Skin epidermis (tissue), 12 donors: ENCODE results near the gene TTC3.
"Not testable (repeated sequence)": the region's sequence is repeated elsewhere in the genome, so short reads cannot be mapped to it uniquely, and the experiment has no call there.

ENCODE experiments used
- H3K27ac ChIP-seq, 21 experiments: fragments of 200-600 bp; sonication (generic) in 11 of 21; one replicate each; pipeline ENCODE4 v1.5.0; 2020; ENCODE audit warnings: mild to moderate bottlenecking in 3 of 21, inconsistent platforms in 2 of 21, moderate library complexity in 2 of 21
- H3K4me3 ChIP-seq, 7 experiments: fragments of 200-600 bp; sonication (generic) in 2 of 7; one replicate each; pipeline ENCODE4 v1.5.0; 2020; ENCODE audit warnings: inconsistent platforms in 2 of 7, mild to moderate bottlenecking in 2 of 7, moderate library complexity in 1 of 7

TTC3 gene

DNA sequence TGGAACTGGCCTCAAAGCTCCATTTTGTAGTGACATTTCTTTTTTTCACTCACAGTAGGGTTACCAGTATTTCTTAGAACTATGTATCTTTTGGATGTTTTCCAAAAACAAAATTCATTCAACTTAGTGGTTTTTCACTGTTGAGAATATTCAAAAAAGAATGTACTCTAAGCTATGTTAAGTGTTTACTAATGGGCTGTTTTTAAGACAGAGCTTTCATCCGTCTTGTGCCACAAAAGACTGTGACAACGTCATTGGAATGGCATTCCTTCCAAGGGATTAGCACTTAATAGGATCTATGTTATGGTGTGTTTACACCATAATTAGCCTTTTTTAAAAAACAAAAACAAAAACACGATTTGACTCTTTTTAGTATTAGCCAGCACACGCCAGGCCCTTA lies 66.8 kb downstream of the TTC3 start:
- Histone ChIP-seq H3K4me3 (no peak overlapping the region), H3K27ac (no peak overlapping the region)

DNA sequence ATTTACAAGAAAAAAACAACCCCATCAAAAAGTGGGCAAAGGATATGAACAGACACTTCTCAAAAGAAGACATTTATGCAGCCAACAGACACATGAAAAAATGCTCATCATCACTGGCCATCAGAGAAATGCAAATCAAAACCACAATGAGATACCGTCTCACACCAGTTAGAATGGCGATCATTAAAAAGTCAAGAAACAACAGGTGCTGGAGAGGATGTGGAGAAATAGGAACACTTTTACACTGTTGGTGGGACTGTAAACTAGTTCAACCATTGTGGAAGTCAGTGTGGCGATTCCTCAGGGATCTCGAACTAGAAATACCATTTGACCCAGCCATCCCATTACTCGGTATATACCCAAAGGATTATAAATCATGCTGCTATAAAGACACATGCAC lies 70.3 kb downstream of the TTC3 start:
- not testable (repeated sequence) for H3K4me3 ChIP-seq, H3K27ac ChIP-seq

GRCh38 chr21:37145635-37146111 lies 72.6 kb downstream of the TTC3 start:
- Histone ChIP-seq H3K27ac (no peak overlapping the region), H3K4me3 (no peak overlapping the region)

DNA sequence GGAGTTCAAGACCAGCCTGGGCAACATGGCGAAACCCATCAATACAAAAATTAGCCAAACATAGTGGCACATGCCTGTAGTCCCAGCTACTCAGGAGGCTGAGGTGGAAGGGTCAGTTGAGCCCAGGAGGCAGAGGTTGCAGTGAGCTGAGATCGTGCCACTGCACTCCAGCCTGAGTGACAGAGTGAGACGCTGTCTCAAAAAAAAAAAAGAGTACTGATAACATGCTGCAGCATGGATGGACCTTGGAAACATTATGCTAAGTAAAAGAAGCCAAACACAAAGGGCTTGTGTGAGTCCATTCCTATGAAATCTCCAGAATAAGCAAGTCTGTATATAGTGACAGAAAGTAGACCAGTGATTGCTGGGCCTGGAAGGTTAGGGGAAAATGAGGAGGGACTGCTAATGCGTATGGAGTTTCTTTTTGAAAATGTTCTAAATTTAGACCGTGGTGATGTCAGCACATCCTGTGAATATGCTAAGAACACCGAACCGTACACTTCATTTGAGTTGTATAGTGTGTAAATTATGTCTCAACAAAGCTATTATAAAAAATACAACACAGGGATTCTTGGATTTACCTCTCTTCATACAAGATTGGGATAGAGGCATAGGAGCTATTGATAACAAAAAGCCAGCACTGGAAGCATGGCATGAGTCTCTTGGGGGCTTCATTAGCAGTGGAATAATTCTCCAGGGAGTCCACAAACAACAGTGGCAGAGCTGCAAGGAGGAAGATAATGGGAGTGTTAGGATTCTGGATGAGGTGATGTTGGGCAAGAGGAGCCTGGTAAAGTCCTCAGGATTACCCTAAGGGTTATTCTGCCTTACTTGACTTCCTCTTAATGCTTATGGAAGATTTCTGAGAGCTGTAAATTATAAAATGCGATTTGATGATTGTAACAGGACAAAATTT lies 73.5 kb downstream of the TTC3 start:
- Histone ChIP-seq H3K4me3 (no peak overlapping the region), H3K27ac (peak overlapping the region in 1 of 21 experiments; percentile 13)

DNA sequence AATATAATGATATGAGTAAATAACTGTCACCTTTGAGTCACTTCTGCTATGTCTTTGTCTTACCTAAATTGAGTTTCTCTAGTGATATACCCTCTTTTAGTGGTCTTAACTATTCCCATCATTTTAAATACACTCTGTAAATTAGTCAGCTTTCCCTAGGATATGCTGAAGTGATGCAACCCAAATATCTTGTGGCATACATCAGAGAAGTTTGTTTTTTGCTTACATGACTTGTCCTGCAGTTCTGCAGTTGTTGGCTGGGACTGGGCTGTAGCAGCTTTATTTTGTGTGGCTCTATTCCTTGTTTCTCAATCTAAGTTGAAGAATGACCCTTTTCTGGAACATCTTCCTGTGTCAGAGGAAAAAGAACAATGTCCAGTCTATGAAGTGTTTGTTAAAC lies 76.4 kb downstream of the TTC3 start:
- no peak overlapping the region for H3K27ac ChIP-seq
- H3K4me3 ChIP-seq = no peak overlapping the region

- no peak overlapping the region for H3K4me3 ChIP-seq
- H3K27ac ChIP-seq = no peak overlapping the region
Observed at GRCh38 chr21:37153196-37153934, 80.3 kb downstream of the TTC3 start.

DNA sequence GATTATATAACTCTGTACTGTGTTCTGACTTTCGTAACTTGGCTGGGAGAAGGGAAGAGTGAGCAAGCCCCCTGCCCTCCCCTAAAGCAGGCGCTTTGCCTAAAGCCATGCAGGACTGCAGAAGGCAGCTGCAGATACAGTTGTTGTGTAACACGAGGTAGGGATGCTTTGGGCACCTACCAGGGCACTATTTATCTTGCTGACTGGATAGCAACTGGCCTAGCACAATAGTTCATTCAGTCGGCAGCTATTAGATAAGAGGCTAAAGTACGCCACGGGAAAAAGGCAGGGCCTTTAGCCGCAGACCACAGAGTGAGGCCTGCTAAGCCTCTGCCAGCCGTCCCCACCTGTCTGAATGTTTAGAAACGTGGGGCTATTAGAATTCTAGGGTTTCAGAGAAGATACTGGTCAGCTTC lies 80.9 kb downstream of the TTC3 start:
- Histone ChIP-seq H3K27ac (no peak overlapping the region), H3K4me3 (no peak overlapping the region)

DNA sequence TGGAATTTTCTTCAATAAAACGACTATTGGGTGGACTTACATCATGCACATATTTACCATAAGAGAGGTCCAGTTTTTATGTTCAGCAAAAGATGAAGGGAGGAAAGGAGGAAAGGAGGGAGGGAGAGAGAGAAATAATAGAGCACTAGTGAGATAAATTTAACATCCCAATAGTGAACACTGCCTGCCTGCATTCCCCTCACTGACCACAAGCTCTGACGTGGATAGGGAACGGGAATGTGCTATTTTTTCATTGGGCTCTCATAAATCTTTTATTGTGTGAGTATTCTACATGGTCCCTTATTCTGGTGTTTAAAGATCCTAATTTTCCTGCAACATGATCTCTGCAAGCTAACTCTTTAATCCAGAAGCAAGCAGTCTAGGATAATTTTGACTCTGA lies 82.1 kb downstream of the TTC3 start:
- H3K4me3 ChIP-seq = no peak overlapping the region
- no peak overlapping the region for H3K27ac ChIP-seq

GRCh38 chr21:37157938-37158337 lies 84.9 kb downstream of the TTC3 start:
- H3K27ac ChIP-seq = no peak overlapping the region
- H3K4me3 ChIP-seq = no peak overlapping the region

GRCh38 chr21:37159053-37159776 lies 86.2 kb downstream of the TTC3 start:
- no peak overlapping the region for H3K27ac ChIP-seq
- H3K4me3 ChIP-seq = no peak overlapping the region

DNA sequence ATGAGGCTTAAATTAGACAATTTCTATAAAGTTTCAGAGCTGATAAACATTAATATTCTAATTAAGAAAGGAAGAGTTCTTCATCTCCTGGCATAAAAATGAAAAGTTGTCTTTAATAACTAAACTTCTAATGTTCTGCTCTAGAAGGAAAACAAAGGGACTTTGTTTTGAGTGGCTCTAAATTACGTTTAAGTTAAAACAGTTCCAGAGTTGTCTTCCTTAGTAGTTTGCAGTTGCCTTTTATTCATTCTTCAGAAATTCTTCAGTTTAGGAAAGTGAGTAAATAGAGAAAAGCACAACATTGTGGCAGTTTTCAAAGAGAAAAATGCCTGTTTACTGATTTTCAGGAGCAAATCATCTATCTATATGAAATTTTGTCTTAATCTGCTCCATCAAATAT lies 86.9 kb downstream of the TTC3 start:
- H3K4me3 ChIP-seq = no peak overlapping the region
- peak overlapping the region in 1 of 21 experiments; percentile 24 for H3K27ac ChIP-seq

GRCh38 chr21:37164742-37165141 lies 91.7 kb downstream of the TTC3 start:
- Histone ChIP-seq H3K27ac (peak overlapping the region in 2 of 21 experiments; percentile 8 to 19), H3K4me3 (no peak overlapping the region)

- H3K4me3 ChIP-seq = no peak overlapping the region
- no peak overlapping the region for H3K27ac ChIP-seq
Observed at GRCh38 chr21:37165586-37165985, 92.5 kb downstream of the TTC3 start.

DNA sequence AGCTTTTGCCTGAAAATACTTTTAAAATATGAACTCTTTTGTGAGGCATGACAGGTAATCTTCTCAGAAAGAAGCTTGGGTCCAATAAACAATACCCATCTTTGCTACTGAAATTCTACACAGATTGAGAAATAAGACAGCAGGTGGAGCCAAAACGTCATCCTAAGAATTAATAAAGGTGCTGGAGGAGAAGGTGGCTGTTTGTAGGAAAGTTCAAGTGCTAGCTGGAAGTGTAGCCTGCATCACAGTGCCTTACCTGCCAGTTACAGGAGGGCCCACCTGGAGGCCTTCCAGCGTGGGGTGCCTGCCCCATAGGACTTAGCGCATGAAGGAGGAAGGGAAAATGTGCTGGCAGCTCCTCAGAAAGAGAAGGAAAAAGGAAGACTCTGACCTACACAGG lies 93.7 kb downstream of the TTC3 start:
- Histone ChIP-seq H3K27ac (no peak overlapping the region), H3K4me3 (no peak overlapping the region)

DNA sequence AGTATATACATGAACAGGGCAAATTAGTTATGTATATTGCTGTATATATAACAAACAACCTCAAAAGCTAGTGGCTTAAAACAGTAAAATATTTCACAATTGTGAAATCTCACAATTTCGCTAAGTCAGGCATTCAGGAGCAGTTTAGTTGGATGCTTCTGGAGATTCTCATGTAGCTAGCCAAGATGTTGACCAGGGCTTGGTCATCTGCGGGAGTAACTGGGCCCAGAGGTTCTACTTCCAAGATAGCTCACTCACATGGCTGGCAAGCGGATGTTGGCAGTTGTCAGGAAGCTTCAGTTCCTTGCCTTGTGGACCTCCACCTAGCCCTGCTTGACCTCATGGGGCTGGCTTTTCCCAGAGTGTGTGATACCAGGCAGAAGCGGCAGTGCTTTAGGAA lies 95.6 kb downstream of the TTC3 start:
- Histone ChIP-seq H3K27ac (no peak overlapping the region), H3K4me3 (no peak overlapping the region)

DNA sequence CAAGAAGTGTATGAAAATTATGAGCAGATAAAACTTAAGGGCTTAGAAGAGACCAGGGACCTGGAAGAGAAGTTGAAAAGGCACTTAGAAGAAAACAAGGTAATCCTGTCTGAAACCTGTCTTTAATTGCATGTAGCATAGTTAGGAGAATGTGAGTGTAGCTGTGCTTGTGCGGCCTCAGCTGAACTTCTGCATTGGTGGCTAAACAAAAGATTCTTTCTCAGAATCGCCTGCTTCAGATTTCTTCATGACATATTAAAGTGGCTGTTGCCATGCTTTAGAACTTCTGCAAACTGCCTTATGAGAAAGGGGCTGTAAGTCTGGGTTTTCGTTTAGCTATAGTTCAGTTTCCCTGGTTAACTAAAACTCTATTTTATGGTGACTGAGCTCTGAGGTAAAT lies 99.6 kb downstream of the TTC3 start:
- no peak overlapping the region for H3K27ac ChIP-seq

DNA sequence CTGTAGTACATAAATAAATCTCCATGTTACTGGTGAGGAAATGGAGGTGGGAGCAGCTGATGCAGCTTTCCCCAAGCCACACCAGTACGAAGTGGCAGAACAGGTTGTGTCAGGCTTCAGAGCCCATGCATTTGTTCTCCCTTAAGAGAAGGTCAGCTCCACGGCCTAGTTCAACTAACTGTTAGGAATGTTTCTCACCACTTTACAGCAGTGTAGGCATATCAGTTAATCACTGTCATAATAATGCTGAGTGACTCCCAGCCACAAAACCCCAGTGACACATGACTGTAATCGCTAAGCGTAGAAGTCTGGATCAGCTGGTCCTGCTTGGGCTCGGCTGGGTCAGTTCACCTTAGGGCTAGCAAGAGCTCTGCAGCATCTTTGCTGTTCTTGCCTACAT lies 103.7 kb downstream of the TTC3 start:
- Histone ChIP-seq H3K4me3 (no peak overlapping the region), H3K27ac (no peak overlapping the region)

More for the DNA sequence above, 99.6 kb downstream of the TTC3 start:
- no peak overlapping the region for H3K4me3 ChIP-seq

DNA sequence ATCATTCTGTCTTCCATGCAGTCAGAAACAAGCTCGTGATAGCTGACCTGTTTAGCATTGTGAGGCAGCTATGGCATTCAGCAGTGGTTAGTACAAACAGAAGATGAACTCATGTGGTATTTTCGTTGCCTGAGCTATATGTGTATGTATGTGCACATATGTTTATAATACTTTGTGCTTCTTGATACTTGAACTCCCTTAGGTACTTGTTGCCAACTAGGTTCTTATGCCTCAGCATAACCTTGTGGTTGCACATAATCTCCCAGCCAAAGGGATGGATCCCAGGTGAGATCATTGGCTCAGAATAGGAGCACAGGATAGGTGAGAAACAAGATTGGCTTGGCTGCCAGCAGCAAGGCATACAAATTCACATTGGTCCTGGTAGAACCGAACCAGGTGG lies 108.0 kb downstream of the TTC3 start:
- Histone ChIP-seq H3K27ac (no peak overlapping the region), H3K4me3 (no peak overlapping the region)

DNA sequence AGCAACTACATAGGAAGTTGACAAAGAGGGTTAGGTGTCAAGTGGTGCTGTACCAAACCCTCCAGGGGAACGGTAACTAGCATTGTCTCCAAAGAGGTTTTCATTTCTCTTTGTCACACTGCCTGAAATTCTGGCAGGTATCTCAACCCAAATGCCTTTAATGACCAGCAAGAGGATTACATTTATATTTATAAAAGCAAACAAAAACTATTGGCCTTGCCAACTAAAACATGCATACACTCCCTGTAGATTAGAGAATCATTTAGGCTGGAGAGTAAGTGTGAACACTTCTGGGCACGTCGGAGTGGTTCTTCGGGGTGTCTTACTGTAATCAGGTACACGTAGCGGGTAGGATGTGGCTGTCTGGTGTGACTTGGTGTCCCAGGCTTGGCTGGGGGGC lies 109.2 kb downstream of the TTC3 start:
- Histone ChIP-seq H3K4me3 (no peak overlapping the region), H3K27ac (no peak overlapping the region)

GRCh38 chr21:37183749-37184148 lies 110.7 kb downstream of the TTC3 start:
- H3K4me3 ChIP-seq = no peak overlapping the region
- H3K27ac ChIP-seq = no peak overlapping the region
